Measurements from ENCODE around the gene NUTM1. TPM values are rescaled to one million over a fixed set of nuclear protein-coding genes. Genes with fewer than 3 reads are reported as not detected.

NUTM1 gene
- polyA plus RNA-seq, 1 donor (not counting 4 experiments of a cell fraction or from before 2014, with no cell fraction given), result not detected

GRCh38 chr15:34362047-34362773, 19.1 kb downstream of the NUTM1 start:
- H3K9ac ChIP-seq (ENCODE audit: control insufficient read depth, extremely low read depth, insufficient read depth, low read length), result no peak overlapping the region
- DNase-seq (ENCODE audit: low read depth, low spot score) (no peak), FAIRE-seq (no peak)
- H4K20me1 ChIP-seq (ENCODE audit: control insufficient read depth, extremely low read depth, insufficient read depth, low read length), result peaks cover 3% of the 10 kb centered on the region
- no peak overlapping the region for H3K27ac ChIP-seq (ENCODE audit: control insufficient read depth, insufficient read depth, low read length)
- no peaks in the 10 kb centered on the region for H3K27me3 ChIP-seq (ENCODE audit: control insufficient read depth, extremely low read depth, insufficient read depth, low read length)
- H3K79me2 ChIP-seq (ENCODE audit: control insufficient read depth, insufficient read depth, low read length), result peaks cover 24% of the 10 kb centered on the region
- no peak overlapping the region for H3K4me2 ChIP-seq (ENCODE audit: control insufficient read depth, extremely low read depth, insufficient read depth, low read depth, low read length)
- H3K9me3 ChIP-seq (ENCODE audit: control insufficient read depth, low read depth, low read length), result no peaks in the 10 kb centered on the region
- H3K4me1 ChIP-seq (ENCODE audit: control insufficient read depth, extremely low read depth, insufficient read depth, low read length), result peaks cover 20% of the 10 kb centered on the region
- H3K9me1 ChIP-seq (ENCODE audit: control insufficient read depth, extremely low read depth, insufficient read depth, low read length), result peaks cover 6% of the 10 kb centered on the region
- dilution Hi-C loops (cut with MboI; ENCODE audit: extremely low pct_ligation_motif_present, low sequenced_read_pairs), result no loop called here
- no peak for TF ChIP-seq EZH2 (IDR thresholded peaks at IDR 0.05; ENCODE audit: low read length)
- TF ChIP-seq, protein P1, sequence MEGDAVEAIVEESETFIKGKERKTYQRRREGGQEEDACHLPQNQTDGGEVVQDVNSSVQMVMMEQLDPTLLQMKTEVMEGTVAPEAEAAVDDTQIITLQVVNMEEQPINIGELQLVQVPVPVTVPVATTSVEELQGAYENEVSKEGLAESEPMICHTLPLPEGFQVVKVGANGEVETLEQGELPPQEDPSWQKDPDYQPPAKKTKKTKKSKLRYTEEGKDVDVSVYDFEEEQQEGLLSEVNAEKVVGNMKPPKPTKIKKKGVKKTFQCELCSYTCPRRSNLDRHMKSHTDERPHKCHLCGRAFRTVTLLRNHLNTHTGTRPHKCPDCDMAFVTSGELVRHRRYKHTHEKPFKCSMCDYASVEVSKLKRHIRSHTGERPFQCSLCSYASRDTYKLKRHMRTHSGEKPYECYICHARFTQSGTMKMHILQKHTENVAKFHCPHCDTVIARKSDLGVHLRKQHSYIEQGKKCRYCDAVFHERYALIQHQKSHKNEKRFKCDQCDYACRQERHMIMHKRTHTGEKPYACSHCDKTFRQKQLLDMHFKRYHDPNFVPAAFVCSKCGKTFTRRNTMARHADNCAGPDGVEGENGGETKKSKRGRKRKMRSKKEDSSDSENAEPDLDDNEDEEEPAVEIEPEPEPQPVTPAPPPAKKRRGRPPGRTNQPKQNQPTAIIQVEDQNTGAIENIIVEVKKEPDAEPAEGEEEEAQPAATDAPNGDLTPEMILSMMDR (optimal IDR thresholded peaks at IDR 0.05 in 1 of 3, IDR thresholded peaks at IDR 0.05 in 1 of 3, conservative IDR thresholded peaks at IDR 0.05 in 1 of 3; ENCODE audit: extremely low read depth in 1 of 3, insufficient read depth in 2 of 3, low read length in 3 of 3), result no peak
- no peak overlapping the region for H3K4me3 ChIP-seq (ENCODE audit: control insufficient read depth in 2 of 3, extremely low read depth in 1 of 3, insufficient read depth in 2 of 3, low read depth in 1 of 3, low read length in 3 of 3)
- peaks cover 25 to 42% of the 10 kb centered on the region in 2 experiments for H3K36me3 ChIP-seq (ENCODE audit: control insufficient read depth in 2 of 2, extremely low read depth in 1 of 2, insufficient read depth in 2 of 2, low read length in 2 of 2)
- no peak overlapping the region for H2AFZ ChIP-seq (ENCODE audit: control insufficient read depth, low read length)

GRCh38 chr15:34364041-34364440, 20.9 kb downstream of the NUTM1 start:
- dilution Hi-C loops (cut with MboI; ENCODE audit: extremely low pct_ligation_motif_present, low sequenced_read_pairs), result no loop called here
- peaks cover 3% of the 10 kb centered on the region for H4K20me1 ChIP-seq (ENCODE audit: control insufficient read depth, extremely low read depth, insufficient read depth, low read length)
- H3K4me2 ChIP-seq (ENCODE audit: control insufficient read depth, extremely low read depth, insufficient read depth, low read depth, low read length), result no peak overlapping the region
- H3K4me1 ChIP-seq (ENCODE audit: control insufficient read depth, extremely low read depth, insufficient read depth, low read length), result peaks cover 26% of the 10 kb centered on the region
- peaks cover 19 to 39% of the 10 kb centered on the region in 2 experiments for H3K36me3 ChIP-seq (ENCODE audit: control insufficient read depth in 2 of 2, extremely low read depth in 1 of 2, insufficient read depth in 2 of 2, low read length in 2 of 2)
- no peak overlapping the region for H2AFZ ChIP-seq (ENCODE audit: control insufficient read depth, low read length)
- no peaks in the 10 kb centered on the region for H3K9me3 ChIP-seq (ENCODE audit: control insufficient read depth, low read depth, low read length)
- no peaks in the 10 kb centered on the region for H3K27me3 ChIP-seq (ENCODE audit: control insufficient read depth, extremely low read depth, insufficient read depth, low read length)
- H3K79me2 ChIP-seq (ENCODE audit: control insufficient read depth, insufficient read depth, low read length), result peaks cover 24% of the 10 kb centered on the region
- TF ChIP-seq, protein P1 (optimal IDR thresholded peaks at IDR 0.05 in 1 of 3, IDR thresholded peaks at IDR 0.05 in 1 of 3, conservative IDR thresholded peaks at IDR 0.05 in 1 of 3; ENCODE audit: extremely low read depth in 1 of 3, insufficient read depth in 2 of 3, low read length in 3 of 3), result no peak
- H3K9ac ChIP-seq (ENCODE audit: control insufficient read depth, extremely low read depth, insufficient read depth, low read length), result no peak overlapping the region
- FAIRE-seq (no peak), DNase-seq (ENCODE audit: low read depth, low spot score) (no peak)
- H3K9me1 ChIP-seq (ENCODE audit: control insufficient read depth, extremely low read depth, insufficient read depth, low read length), result peaks cover 6% of the 10 kb centered on the region
- no peak overlapping the region for H3K27ac ChIP-seq (ENCODE audit: control insufficient read depth, insufficient read depth, low read length)
- no peak overlapping the region for H3K4me3 ChIP-seq (ENCODE audit: control insufficient read depth in 2 of 3, extremely low read depth in 1 of 3, insufficient read depth in 2 of 3, low read depth in 1 of 3, low read length in 3 of 3)

All from keratinocyte (primary cell).